UCSD-AML1 (cell line): ENCODE measurements around the gene SBDS.

Experiments used
- DNase-seq: peaks from one replicate; lab custom pipeline; 2025; ENCODE audit not compliant: unreplicated experiment; lab: John Stamatoyannopoulos, UW

Gene SBDS

DNA sequence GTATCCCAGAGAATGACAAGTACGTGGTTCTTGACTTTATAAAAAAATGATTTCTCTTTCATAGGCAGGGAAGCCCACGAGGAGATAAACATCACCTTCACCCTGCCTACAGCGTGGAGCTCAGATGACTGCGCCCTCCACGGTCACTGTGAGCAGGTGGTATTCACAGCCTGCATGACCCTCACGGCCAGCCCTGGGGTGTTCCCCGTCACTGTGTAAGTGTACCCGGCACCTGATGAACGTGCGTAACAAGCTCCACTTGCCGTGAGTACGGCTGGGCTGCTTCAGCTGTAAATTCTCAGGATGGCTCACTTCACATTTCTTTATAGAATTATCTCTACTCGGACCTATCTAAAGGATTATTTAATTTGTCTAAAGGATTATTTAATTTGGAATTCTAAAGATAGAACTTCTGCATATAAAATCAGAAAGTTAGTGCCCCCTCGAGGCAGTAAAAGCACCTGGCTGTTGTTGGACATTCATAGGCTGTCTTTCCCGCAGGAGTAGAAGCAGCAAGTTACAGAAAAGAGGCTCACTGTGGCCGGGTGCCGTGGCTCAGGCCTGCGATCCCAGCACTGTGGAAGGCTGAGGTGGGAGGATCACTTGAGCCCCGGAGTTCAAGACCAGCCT lies 46.8 kb downstream of the SBDS start:
- DNase-seq = no peak

DNA sequence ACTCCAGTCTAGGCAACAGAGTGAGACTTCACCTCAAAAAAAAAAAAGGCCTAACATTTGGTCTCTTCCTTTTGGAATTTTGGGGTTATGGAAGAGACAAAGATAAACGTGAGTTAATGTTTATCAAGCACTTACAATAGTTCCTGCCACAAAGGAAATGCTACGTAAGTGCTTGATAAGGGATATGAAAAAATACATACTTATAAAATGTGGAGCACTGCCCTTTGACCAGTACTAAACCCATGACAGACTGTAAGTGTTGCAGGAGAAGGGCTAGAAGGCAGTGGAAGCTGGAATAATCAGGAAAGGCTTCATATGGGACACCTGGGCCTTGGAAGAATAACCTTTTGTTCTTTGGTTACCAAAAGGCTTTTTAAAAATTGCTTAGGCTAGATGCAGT lies 48.8 kb downstream of the SBDS start:
- no peak for DNase-seq

DNA sequence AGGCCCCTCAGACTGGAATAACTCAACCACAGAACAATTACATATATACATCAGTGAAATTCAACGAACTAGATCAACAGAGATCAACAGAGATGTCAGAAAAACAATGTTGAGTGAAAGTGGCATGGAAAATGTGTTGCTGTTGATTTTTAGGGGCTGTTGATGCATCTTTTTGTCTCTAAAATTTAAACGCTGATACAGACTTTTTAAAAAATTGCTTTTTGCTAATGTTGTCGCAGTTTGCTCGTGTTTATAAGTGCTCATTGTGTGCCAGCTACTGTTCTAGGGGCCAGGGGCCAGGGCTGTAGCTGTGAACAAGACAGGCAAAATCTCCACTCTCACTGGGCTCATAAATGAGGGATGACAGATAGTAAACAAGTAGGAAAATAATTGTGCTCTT lies 56.1 kb downstream of the SBDS start:
- no peak for DNase-seq

DNA sequence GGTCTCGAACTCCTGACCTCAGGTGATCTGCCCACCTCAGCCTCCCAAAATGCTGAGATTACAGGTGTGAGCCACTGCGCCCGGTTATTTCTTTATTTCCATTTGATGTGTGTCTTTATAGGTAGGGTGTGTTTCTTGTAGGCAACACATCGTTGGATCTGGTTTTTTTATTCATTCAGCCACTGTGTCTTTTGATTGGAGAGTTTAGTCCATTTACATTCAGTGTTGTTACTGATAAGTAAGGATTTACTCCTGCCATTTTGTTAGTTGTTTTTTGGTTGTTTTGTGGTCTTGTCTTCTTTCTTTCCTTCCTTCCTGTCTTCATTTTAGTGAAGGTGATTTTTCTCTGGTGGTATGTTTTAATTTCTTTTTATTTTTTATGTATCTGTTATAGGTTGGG lies 57.4 kb downstream of the SBDS start:
- DNase-seq = no peak
